ENCODE data around the gene PEX5.

Gene PEX5

DNA sequence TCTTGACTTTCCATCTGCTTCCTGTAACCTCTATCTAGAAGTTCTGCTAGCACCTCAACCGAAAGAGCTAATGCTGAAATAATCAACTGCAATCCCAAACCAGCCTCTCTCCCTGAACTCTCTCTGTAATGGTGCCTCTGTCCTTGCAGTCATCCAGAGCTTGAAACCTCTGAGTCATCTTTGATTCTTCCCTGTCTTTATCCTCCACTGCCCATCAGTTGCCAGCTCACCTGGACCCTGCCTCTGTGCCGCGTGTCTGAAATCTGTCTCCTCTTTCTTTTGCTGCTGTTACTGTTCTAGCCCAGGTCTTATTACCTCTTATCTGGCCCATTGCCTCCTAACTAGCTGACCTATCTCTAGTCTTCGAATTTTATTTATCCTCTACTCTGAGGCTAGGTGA lies 43.8 kb upstream of the PEX5 start:
- H3K27ac ChIP-seq = no peak overlapping the region
- no peak for TF ChIP-seq ZFX (IDR thresholded peaks at IDR 0.05; ENCODE audit: borderline replicate concordance)
- TF ChIP-seq, protein P1, sequence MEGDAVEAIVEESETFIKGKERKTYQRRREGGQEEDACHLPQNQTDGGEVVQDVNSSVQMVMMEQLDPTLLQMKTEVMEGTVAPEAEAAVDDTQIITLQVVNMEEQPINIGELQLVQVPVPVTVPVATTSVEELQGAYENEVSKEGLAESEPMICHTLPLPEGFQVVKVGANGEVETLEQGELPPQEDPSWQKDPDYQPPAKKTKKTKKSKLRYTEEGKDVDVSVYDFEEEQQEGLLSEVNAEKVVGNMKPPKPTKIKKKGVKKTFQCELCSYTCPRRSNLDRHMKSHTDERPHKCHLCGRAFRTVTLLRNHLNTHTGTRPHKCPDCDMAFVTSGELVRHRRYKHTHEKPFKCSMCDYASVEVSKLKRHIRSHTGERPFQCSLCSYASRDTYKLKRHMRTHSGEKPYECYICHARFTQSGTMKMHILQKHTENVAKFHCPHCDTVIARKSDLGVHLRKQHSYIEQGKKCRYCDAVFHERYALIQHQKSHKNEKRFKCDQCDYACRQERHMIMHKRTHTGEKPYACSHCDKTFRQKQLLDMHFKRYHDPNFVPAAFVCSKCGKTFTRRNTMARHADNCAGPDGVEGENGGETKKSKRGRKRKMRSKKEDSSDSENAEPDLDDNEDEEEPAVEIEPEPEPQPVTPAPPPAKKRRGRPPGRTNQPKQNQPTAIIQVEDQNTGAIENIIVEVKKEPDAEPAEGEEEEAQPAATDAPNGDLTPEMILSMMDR (IDR thresholded peaks at IDR 0.05) = no peak

DNA sequence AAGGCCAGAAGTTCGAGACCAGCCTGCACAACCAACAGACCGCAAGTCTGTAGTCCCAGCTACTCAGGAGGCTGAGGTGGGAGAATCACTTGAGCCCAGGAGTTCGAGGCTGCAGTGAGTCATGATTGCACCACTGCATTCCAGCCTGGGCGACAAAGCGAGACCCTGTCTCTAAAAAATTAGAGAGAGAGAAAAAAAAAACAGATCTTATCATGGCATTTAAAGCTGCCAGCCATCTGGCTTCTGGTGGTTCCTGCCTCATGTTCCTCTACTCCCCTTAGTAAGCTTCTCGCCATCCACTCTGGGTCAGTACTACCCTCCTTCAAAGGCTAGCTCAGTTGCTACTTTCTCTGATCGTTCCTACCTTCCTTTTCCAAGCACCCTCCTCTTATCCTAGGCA lies 43.3 kb upstream of the PEX5 start:
- TF ChIP-seq, protein P1 (IDR thresholded peaks at IDR 0.05) = no peak
- no peak for TF ChIP-seq ZFX (IDR thresholded peaks at IDR 0.05; ENCODE audit: borderline replicate concordance)

DNA sequence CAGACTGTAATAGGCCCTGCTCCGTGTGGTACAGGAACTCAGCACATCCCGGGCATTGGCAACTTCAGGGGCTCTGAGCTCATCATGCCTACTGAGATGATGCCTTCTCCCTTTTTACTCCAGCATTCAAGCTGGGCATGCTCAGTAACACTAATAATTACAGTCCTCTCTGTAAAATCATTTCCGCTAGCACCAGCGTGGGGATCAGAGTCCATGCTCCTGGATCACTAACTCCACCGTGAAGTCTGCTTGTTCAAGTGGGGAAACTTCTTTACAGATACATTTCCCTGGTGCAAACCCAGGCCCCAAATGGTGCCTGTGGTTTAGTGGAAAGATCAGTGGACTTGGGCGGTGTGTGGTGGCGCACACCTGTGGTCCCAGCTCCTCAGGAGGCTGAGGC lies 42.6 kb upstream of the PEX5 start:
- TF ChIP-seq, protein P1 (IDR thresholded peaks at IDR 0.05) = no peak
- no peak for TF ChIP-seq ZFX (IDR thresholded peaks at IDR 0.05; ENCODE audit: borderline replicate concordance)

More for the DNA sequence above, 43.3 kb upstream of the PEX5 start:
- H3K27ac ChIP-seq = no peak overlapping the region

DNA sequence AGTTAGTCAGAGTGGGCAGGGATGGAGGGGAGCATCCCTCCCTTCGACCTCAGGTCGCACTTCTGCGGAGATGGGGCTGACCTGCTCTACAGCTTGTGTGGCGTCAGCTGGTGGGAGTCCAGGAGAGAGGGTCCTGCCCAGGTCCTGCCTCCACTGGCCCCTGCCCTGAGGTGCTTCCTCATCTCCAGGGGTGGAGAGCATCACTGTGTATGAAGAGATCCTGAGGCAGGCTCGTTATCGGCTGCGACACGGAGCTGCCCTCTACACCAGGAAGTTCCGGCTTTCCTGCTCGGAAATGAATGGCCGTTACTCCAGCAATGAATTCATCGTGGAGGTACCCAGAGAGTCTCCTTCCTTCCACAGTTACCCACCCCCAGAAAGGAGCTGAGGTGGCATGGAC lies 39.1 kb upstream of the PEX5 start:
- TF ChIP-seq, protein P1 (IDR thresholded peaks at IDR 0.05) = no peak
- TF ChIP-seq ZFX (IDR thresholded peaks at IDR 0.05; ENCODE audit: borderline replicate concordance) = no peak
- H3K27ac ChIP-seq = no peak overlapping the region

More for the DNA sequence above, 42.6 kb upstream of the PEX5 start:
- H3K27ac ChIP-seq = no peak overlapping the region

DNA sequence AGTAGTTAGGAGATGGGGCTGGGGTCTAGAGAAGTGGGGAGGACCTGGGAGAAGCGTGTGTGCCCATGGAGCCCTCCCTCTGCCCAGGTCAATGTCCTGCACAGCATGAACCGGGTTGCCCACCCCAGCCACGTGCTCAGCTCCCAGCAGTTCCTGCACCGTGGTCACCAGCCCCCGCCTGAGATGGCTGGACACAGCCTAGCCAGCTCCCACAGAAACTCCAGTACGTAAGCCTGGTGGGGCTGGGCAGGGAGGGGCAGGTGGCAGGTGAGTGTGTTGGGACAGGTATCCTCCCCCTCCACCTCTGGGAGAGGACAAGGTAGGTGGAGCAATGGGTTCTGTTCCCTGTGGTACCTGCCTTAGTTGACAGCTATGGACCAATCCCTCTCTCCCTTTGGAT lies 38.6 kb upstream of the PEX5 start:
- H3K27ac ChIP-seq = no peak overlapping the region
- TF ChIP-seq ZFX (IDR thresholded peaks at IDR 0.05; ENCODE audit: borderline replicate concordance) = no peak
- TF ChIP-seq, protein P1 (IDR thresholded peaks at IDR 0.05) = no peak

DNA sequence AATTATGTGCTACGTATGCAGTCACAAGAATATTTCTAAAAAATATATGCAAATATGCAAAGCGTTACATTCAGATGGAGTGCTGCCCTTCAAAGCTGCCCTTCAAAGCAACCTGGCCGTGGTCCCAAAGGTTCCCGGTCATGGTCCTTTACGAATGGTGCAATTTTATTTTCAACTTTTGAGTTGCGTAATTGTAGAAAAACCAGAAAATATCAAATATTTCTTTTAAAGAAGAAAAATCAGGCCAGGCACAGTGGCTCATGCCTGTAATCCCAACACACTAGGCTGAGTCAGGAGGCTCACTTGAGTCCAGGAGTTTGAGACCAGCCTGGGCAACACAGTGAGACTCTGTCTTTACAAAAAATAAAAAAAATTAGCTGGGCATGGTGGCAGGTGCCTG lies 38.0 kb upstream of the PEX5 start:
- TF ChIP-seq, protein P1 (IDR thresholded peaks at IDR 0.05) = no peak
- TF ChIP-seq ZFX (IDR thresholded peaks at IDR 0.05; ENCODE audit: borderline replicate concordance) = no peak
- H3K27ac ChIP-seq = no peak overlapping the region

DNA sequence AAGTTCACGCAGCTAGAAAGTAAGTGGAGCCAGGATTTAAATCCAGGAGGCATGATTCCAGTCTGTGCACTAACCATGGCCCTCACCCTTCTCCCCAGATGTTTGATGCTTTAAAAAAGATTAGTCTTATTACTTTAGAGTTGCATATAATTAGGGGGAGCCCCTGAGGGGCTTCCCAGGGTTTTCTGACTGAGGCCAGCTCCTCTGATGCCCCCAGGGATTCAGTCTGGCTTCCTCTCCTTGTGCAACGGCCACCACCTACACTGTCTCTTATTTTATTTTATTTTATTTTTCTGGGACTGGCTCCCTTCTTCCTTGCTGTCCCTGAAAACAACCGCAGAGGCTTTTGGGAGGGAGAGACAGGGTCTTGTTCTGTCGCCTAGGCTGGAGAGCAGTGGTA lies 36.7 kb upstream of the PEX5 start:
- H3K27ac ChIP-seq = no peak overlapping the region
- TF ChIP-seq ZFX (IDR thresholded peaks at IDR 0.05; ENCODE audit: borderline replicate concordance) = no peak
- TF ChIP-seq, protein P1 (IDR thresholded peaks at IDR 0.05) = no peak
